Measurements from ENCODE around the gene APOL1. TPM values are rescaled to one million over a fixed set of nuclear protein-coding genes. Genes with fewer than 3 reads are reported as not detected.

The APOL1 gene
- total and polyA plus RNA-seq, 7 donors, result 6.6 to 64.0 (median 16.0) TPM

DNA sequence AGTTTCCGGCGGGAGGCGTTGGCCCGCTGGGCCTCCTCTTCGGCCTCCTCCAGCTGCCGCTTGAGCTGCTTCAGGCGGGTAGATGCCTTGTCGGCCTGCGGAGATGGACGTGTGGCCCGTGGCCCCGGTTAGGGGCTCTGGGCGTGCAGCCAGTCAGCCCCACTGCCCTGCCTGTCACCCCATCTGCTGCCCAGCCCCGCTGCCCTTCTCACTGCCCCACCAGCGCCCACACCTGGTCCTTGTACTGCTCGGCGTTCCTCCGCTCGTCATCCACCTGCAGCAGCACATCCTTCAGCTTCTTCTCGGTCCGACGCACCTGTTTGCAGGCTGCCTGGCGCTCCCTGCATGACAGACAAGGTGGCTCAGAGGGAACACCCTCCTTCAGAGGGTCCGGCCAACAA is 31.2 kb downstream of the APOL1 start:
- intact Hi-C loops (cut with DNase I), result no loop called here
- peak overlapping the region; percentile 4 to 92 (median 86) for H3K27ac ChIP-seq
- 94 to 95% methylated on average over 24 of the region's 24 CpGs for WGBS, 2 donors
- H3K9me3 ChIP-seq, result no peaks in the 10 kb centered on the region
- peak; percentile 66 for DNase-seq
- H3K36me3 ChIP-seq, result peaks cover 66 to 88% (median 85%) of the 10 kb centered on the region in 4 donors
- H3K27me3 ChIP-seq, result no peaks in the 10 kb centered on the region
- H3K4me3 ChIP-seq, result no peak overlapping the region
- peak in 1 of 4 donors; percentile 6 for TF ChIP-seq POLR2AphosphoS5 (IDR thresholded peaks at IDR 0.05)
- TF ChIP-seq POLR2A (IDR thresholded peaks at IDR 0.05), result no peak
- H3K4me1 ChIP-seq, result peaks cover 0 to 54% (median 21%) of the 10 kb centered on the region in 4 donors

DNA sequence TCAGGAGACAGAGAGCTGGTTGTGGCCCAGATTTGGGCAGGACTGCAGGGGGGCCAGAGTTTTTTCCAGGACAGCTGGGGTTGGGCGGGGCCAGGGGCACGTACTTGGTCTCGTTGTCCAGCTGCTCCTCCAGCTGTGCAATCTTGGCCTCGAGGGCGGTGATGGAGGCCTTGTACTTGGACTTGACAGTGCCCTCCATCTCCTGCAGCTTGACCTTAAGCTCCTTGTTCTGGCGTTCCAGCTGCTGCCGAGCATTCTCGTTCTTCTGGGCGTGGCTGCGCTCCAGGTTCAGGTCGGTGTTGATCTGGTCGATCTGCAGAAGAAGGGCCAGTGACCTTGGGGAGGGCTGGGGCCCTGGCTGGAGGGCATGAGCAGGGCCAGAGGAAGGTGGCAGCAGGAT is 32.1 kb downstream of the APOL1 start:
- Histone ChIP-seq H3K9me3 (no peaks in the 10 kb centered on the region), H3K4me1 (peaks cover 0 to 62% (median 23%) of the 10 kb centered on the region in 4 donors), H3K27me3 (no peaks in the 10 kb centered on the region), H3K36me3 (peaks cover 67 to 93% (median 92%) of the 10 kb centered on the region in 4 donors), H3K27ac (peak overlapping the region; percentile 83 to 92 (median 86)), H3K4me3 (no peak overlapping the region)
- 63 to 75% methylated on average over 12 of the region's 12 CpGs for WGBS, 2 donors
- TF ChIP-seq, protein P1, sequence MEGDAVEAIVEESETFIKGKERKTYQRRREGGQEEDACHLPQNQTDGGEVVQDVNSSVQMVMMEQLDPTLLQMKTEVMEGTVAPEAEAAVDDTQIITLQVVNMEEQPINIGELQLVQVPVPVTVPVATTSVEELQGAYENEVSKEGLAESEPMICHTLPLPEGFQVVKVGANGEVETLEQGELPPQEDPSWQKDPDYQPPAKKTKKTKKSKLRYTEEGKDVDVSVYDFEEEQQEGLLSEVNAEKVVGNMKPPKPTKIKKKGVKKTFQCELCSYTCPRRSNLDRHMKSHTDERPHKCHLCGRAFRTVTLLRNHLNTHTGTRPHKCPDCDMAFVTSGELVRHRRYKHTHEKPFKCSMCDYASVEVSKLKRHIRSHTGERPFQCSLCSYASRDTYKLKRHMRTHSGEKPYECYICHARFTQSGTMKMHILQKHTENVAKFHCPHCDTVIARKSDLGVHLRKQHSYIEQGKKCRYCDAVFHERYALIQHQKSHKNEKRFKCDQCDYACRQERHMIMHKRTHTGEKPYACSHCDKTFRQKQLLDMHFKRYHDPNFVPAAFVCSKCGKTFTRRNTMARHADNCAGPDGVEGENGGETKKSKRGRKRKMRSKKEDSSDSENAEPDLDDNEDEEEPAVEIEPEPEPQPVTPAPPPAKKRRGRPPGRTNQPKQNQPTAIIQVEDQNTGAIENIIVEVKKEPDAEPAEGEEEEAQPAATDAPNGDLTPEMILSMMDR (IDR thresholded peaks at IDR 0.05), result no peak
- no peak for TF ChIP-seq EP300 (IDR thresholded peaks at IDR 0.05)
- TF ChIP-seq POLR2AphosphoS5 (IDR thresholded peaks at IDR 0.05), result no peak
- no peak for TF ChIP-seq POLR2A (IDR thresholded peaks at IDR 0.05)
- DNase-seq, result peak; percentile 76
- intact Hi-C loops (cut with DNase I), result no loop called here

DNA sequence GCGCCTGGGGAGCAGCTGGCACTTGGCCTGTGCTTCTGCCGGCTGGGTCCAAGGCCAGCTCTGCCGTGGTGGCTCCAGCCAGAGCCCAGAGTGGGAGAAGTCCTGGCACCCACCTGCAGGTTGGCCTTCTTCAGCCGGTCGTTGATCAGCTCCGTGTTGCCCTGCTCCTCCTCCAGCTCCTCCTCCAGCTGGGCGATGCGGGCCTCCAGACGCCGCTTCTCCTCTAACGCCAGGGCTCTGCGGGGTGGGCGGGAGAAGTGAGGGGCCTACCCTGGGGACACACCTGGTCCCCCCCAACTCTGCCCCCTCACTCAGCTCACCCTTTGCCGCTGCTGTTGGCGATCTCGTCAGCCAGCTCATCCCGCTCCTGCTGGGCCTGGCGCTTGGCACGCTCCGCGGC is 32.6 kb downstream of the APOL1 start:
- Histone ChIP-seq H3K36me3 (peaks cover 67 to 94% (median 92%) of the 10 kb centered on the region in 4 donors), H3K4me1 (peaks cover 0 to 59% (median 23%) of the 10 kb centered on the region in 4 donors), H3K27me3 (no peaks in the 10 kb centered on the region), H3K27ac (peak overlapping the region; percentile 83 to 92 (median 86)), H3K9me3 (no peaks in the 10 kb centered on the region), H3K4me3 (no peak overlapping the region)
- TF ChIP-seq EP300 (IDR thresholded peaks at IDR 0.05) (no peak), POLR2AphosphoS5 (IDR thresholded peaks at IDR 0.05) (no peak), POLR2A (IDR thresholded peaks at IDR 0.05) (no peak)
- TF ChIP-seq, protein P1 (IDR thresholded peaks at IDR 0.05), result no peak
- intact Hi-C loops (cut with DNase I), result no loop called here
- peak; percentile 73 for DNase-seq
- WGBS, 2 donors, result 89 to 93% methylated on average over 21 of the region's 21 CpGs

DNA sequence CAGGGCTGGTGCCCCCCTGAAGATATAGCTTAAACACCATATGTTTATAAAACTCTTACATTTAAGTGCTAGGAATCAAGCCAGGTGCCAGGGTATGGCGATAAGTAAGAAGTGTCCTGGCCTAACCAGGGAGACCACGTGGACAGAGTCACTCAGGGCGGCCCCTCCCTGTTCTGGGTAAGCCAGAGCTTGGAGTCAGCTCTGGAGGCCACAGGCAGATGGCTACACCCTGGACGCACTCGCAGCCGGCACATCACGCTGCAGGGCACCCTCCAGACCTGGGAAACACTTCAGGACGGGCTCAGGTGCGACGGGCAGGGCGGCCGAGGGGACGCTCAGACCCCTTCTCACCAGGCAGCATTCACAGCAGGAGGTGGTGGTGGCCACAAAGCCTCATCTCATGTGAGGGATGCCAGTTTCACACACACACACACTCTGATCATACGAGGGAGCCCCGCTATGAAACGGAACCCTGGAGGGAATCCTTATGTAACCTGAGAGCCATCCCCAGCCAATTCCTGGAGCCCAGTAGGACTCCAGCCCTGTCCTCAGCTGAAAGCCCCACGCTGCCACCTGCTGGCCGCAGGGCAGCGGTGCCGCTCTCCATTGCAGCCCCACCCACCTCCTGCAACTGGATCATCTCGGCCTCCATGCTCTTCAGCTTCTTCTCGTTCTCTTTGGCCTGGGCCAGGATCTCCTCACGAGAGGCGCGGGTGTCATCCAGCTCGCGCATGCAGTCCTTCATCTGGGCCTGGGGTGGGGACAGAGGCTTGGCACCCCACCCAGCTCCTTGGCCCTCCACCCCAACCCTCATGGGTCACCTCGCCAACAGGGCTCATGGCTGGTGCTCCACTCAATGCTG is 33.4 kb downstream of the APOL1 start:
- Histone ChIP-seq H3K9me3 (no peaks in the 10 kb centered on the region), H3K27ac (peak overlapping the region; percentile 83 to 92 (median 86)), H3K4me1 (peaks cover 0 to 54% (median 23%) of the 10 kb centered on the region in 4 donors), H3K4me3 (no peak overlapping the region), H3K36me3 (peaks cover 67 to 87% (median 85%) of the 10 kb centered on the region in 4 donors), H3K27me3 (no peaks in the 10 kb centered on the region)
- TF ChIP-seq POLR2A (IDR thresholded peaks at IDR 0.05) (no peak), POLR2AphosphoS5 (IDR thresholded peaks at IDR 0.05) (peak; percentile 3 to 56 (median 38)), EP300 (IDR thresholded peaks at IDR 0.05) (peak in 1 of 4 donors; percentile 6)
- TF ChIP-seq, protein P1 (IDR thresholded peaks at IDR 0.05), result peak; percentile 90 to 95 (median 94)
- peak; percentile 94 for DNase-seq
- 71 to 74% methylated on average over 28 of the region's 28 CpGs for WGBS, 2 donors
- intact Hi-C loops (cut with DNase I), result no loop called here

DNA sequence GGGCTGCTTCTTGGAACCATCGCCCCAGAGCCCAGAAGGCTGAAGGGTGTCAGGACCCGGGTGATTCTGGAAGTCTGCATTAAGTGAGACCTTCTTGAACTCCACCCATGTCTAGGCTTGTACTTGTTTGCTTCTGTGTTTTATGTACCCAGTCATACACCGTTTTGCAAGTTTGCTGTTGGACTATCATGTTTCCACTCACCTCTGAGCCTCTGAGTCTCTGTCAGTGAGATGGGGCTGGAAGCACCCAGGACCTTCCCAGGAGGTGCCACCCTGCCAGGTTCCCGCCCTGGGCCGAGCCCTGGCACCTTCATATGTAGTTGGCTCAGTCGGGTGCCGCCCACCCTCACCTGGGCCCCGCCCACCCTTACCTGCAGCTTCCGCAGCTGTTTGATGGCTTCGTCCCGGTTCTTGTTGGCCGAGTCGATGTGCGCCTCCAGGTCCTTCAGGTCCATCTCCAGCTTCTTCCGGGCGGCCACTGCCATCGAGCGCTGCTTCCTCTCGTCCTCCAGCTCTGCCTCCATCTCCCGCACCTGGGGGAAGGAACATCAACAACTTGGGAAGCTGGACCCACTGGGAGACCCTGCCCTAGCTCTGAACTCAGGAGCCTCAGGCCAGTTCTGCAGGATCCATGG is 35.1 kb downstream of the APOL1 start:
- H3K27me3 ChIP-seq, result no peaks in the 10 kb centered on the region
- no peaks in the 10 kb centered on the region for H3K9me3 ChIP-seq
- no peak for TF ChIP-seq POLR2A (IDR thresholded peaks at IDR 0.05)
- TF ChIP-seq, protein P1 (IDR thresholded peaks at IDR 0.05), result no peak
- TF ChIP-seq POLR2AphosphoS5 (IDR thresholded peaks at IDR 0.05), result no peak
- TF ChIP-seq EP300 (IDR thresholded peaks at IDR 0.05), result no peak
- peaks cover 0 to 45% (median 30%) of the 10 kb centered on the region in 4 donors for H3K4me1 ChIP-seq
- peak; percentile 71 for DNase-seq
- H3K36me3 ChIP-seq, result peaks cover 67 to 87% (median 84%) of the 10 kb centered on the region in 4 donors
- 78 to 90% methylated on average over 20 of the region's 20 CpGs for WGBS, 2 donors
- peak overlapping the region; percentile 83 to 92 (median 86) for H3K27ac ChIP-seq
- intact Hi-C loops (cut with DNase I), result no loop called here
- H3K4me3 ChIP-seq, result no peak overlapping the region
